C4-2B (cell line): ENCODE results near the gene DR1.
A peak's percentile ranks its signal among the peaks of the same experiment; 100 is the strongest.

Experiments
- H3K27ac ChIP-seq: fragments of 450-650 bp; 2 replicates; pipeline ENCODE4 v1.5.1; 2017
- CTCF ChIP-seq: fragments of 450-650 bp; conservative IDR thresholded peaks from 2 replicates; pipeline ENCODE4 v1.5.1; 2017; ENCODE audit warnings: mild to moderate bottlenecking
- ZFX ChIP-seq: fragments of 450-650 bp; IDR thresholded peaks from 2 replicates; pipeline ENCODE4 v1.6.1; 2017

DR1 gene

GRCh38 chr1:93394514-93394913, 48.8 kb downstream of the DR1 start:
- H3K27ac ChIP-seq, result no peak overlapping the region
- TF ChIP-seq ZFX (no peak), CTCF (no peak)

GRCh38 chr1:93395195-93395594, 49.5 kb downstream of the DR1 start:
- no peak for TF ChIP-seq CTCF
- TF ChIP-seq ZFX, result no peak

GRCh38 chr1:93399781-93400180, 54.1 kb downstream of the DR1 start:
- H3K27ac ChIP-seq, result peak overlapping the region; percentile 78; the same call in 1 of the 2 replicates
- no peak for TF ChIP-seq CTCF
- no peak for TF ChIP-seq ZFX

More at GRCh38 chr1:93395195-93395594, 49.5 kb downstream of the DR1 start:
- H3K27ac ChIP-seq, result no peak overlapping the region

GRCh38 chr1:93408203-93408602, 62.5 kb downstream of the DR1 start:
- no peak for TF ChIP-seq ZFX
- no peak for TF ChIP-seq CTCF
- no peak overlapping the region for H3K27ac ChIP-seq

- no peak overlapping the region for H3K27ac ChIP-seq
Observed at GRCh38 chr1:93411000-93411399, 65.3 kb downstream of the DR1 start.

GRCh38 chr1:93414749-93415148, 69.0 kb downstream of the DR1 start:
- TF ChIP-seq ZFX (no peak), CTCF (no peak)
- H3K27ac ChIP-seq, result no peak overlapping the region

More at GRCh38 chr1:93411000-93411399, 65.3 kb downstream of the DR1 start:
- TF ChIP-seq ZFX (no peak), CTCF (no peak)

- TF ChIP-seq ZFX (no peak), CTCF (no peak)
- no peak overlapping the region for H3K27ac ChIP-seq
Observed at GRCh38 chr1:93415296-93415695, 69.6 kb downstream of the DR1 start.
